GM12873 (cell line): ENCODE results near the gene CCDC85A.

Source experiments
- CTCF ChIP-seq: IDR thresholded peaks from 2 replicates; pipeline ENCODE4 v1.5.1; 2012; ENCODE audit warnings: low read depth, mild to moderate bottlenecking, moderate library complexity, low read length, control low read depth; ENCODE audit not compliant: insufficient read depth; ENCODE audit errors: missing control alignments

CCDC85A gene

GRCh38 chr2:56230156-56230555, 46.4 kb downstream of the CCDC85A start:
- no peak for TF ChIP-seq CTCF

- TF ChIP-seq CTCF = no peak
Measured at GRCh38 chr2:56231361-56231760, 47.6 kb downstream of the CCDC85A start.

GRCh38 chr2:56232912-56233311, 49.1 kb downstream of the CCDC85A start:
- no peak for TF ChIP-seq CTCF

- TF ChIP-seq CTCF = no peak
Measured at GRCh38 chr2:56234241-56234640, 50.5 kb downstream of the CCDC85A start.

GRCh38 chr2:56239030-56239429, 55.2 kb downstream of the CCDC85A start:
- no peak for TF ChIP-seq CTCF

GRCh38 chr2:56239437-56239836, 55.6 kb downstream of the CCDC85A start:
- no peak for TF ChIP-seq CTCF

- TF ChIP-seq CTCF = no peak
Measured at GRCh38 chr2:56240210-56240609, 56.4 kb downstream of the CCDC85A start.

- TF ChIP-seq CTCF = no peak
Measured at GRCh38 chr2:56244506-56244905, 60.7 kb downstream of the CCDC85A start.
